Body of pancreas (tissue), 4 donors: ENCODE measurements around the gene HBQ1. TPM values are rescaled to one million over a fixed set of nuclear protein-coding genes. Genes with fewer than 3 reads are reported as not detected.

Experiments used
- ATAC-seq: fragments of 150-250 bp; one replicate; pipeline ENCODE4 v1.9.1; 2016
- DNase-seq, 4 donors: peaks; one replicate each; pipeline ENCODE4 v3.0.0-alpha.2; 2019
- H3K27ac ChIP-seq, 4 donors: fragments of 200-600 bp; sonication (generic); 1 replicate in 3 of 4; 2 replicates in 1 of 4; pipeline versions ENCODE4 v1.5.1 to v1.6.1; 2016 to 2019; ENCODE audit warnings: mild to moderate bottlenecking in 1 of 4, mixed read lengths in 1 of 4, moderate library complexity in 1 of 4
- H3K27me3 ChIP-seq, 2 donors: fragments of 200-600 bp; sonication (generic); one replicate each; pipeline ENCODE4 v1.6.0; 2016; ENCODE audit warnings: mild to moderate bottlenecking in 1 of 2
- H3K36me3 ChIP-seq, 2 donors: fragments of 200-600 bp; sonication (generic); replicated peaks in 1 of 2; 2 replicates each; pipeline ENCODE4 v1.5.1; 2016; ENCODE audit warnings: low read depth in 2 of 2; ENCODE audit not compliant: insufficient read depth in 1 of 2
- H3K4me1 ChIP-seq: fragments of 200-600 bp; sonication (generic); one replicate; pipeline ENCODE4 v1.6.0; 2016
- H3K4me3 ChIP-seq, 2 donors: fragments of 200-600 bp; sonication (generic); 1 replicate in 1 of 2; 2 replicates in 1 of 2; pipeline ENCODE4 v1.5.1; 2016 to 2019
- H3K9me3 ChIP-seq, 3 donors: fragments of 200-600 bp; sonication (generic); 1 replicate in 2 of 3; 2 replicates in 1 of 3; pipeline ENCODE4 v1.5.1; 2016
- POLR2A ChIP-seq, 3 donors: fragments of 450-650 bp; IDR thresholded peaks; one replicate each; pipeline ENCODE4 v1.6.1; 2016; ENCODE audit warnings: antibody characterized with exemption in 3 of 3, mild to moderate bottlenecking in 2 of 3
- WGBS, 2 donors: methylation state at CpG; one replicate each; pipeline ENCODE4 v1.1.5; 2017; 5-methylcytosine and 5-hydroxymethylcytosine counted together
- intact Hi-C: fragments of 100-400 bp; cut with DNase I; formaldehyde crosslinking; loops from one replicate; pipeline ENCODE4 v1.15.1; 2023
- total RNA-seq, 2 donors: library from RNA; depleted of rRNA; stranded (reverse); fragments of >200 nt; gene quantifications; one replicate each; pipeline ENCODE4 v1.1.0, GENCODE V29; 2016
- TF ChIP-seq, protein P1 (sequence below), 7 experiments: fragments of 450-650 bp in 4 of 7; fragments of 200-600 bp in 3 of 7; sonication (generic) in 3 of 7; IDR thresholded peaks; one replicate each; pipeline ENCODE4 v1.5.1; 2016 to 2019; ENCODE audit warnings: antibody characterized with exemption in 7 of 7

Gene HBQ1
- total RNA-seq, 2 donors from 2014 or later = not detected

DNA sequence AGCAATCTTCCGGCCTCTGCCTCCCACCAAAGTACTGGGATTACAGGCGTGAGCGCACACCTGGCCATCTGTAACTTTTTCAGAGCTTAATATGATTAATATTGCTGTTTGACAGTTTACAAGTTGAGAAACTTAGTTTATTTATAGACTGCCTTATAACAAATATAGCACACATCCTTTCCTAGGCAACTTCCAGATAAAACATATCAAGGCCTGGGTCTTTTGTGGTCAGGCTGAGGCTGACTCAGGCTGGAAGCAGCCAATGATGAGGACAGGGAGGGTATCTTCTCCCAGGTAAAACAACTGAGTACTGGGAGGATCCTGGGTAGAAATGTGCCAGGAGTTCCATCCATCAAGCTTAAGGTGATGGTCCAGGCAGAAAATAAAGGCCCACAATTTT lies 32.7 kb downstream of the HBQ1 start:
- Histone ChIP-seq H3K4me3 (no peak overlapping the region), H3K27ac (no peak overlapping the region), H3K27me3 (no peaks in the 10 kb centered on the region), H3K36me3 (peaks cover 0 to 2% of the 10 kb centered on the region in 2 donors), H3K9me3 (no peaks in the 10 kb centered on the region), H3K4me1 (no peaks in the 10 kb centered on the region)
- intact Hi-C loops = no loop called here
- DNase-seq = no peak
- ATAC-seq = no peak
- TF ChIP-seq, protein P1, sequence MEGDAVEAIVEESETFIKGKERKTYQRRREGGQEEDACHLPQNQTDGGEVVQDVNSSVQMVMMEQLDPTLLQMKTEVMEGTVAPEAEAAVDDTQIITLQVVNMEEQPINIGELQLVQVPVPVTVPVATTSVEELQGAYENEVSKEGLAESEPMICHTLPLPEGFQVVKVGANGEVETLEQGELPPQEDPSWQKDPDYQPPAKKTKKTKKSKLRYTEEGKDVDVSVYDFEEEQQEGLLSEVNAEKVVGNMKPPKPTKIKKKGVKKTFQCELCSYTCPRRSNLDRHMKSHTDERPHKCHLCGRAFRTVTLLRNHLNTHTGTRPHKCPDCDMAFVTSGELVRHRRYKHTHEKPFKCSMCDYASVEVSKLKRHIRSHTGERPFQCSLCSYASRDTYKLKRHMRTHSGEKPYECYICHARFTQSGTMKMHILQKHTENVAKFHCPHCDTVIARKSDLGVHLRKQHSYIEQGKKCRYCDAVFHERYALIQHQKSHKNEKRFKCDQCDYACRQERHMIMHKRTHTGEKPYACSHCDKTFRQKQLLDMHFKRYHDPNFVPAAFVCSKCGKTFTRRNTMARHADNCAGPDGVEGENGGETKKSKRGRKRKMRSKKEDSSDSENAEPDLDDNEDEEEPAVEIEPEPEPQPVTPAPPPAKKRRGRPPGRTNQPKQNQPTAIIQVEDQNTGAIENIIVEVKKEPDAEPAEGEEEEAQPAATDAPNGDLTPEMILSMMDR (IDR thresholded peaks at IDR 0.05) = no peak
- no peak for TF ChIP-seq POLR2A (IDR thresholded peaks at IDR 0.05)
- whole genome bisulfite sequencing, 2 donors = 74 to 84% methylated on average over 3 of the region's 3 CpGs

DNA sequence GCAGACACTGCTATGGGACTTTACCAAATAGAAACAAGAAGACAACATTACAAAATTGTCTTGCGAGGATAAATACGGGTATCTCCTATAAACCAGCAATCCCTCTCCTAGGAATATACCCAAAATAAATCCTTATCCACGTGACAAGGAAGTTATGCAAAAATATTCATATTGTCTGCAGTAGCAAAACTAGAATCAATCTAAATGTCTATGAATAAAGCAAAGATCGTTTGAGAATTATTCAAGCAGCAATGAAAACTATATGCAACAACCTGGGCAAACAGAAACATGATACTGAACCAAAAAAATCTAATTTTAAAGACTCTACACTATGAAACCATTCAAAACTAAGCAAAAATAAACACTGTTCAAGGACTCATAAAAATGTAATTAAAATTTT lies 39.8 kb downstream of the HBQ1 start:
- no peak for ATAC-seq
- 56 to 64% methylated on average over 4 of the region's 4 CpGs for whole genome bisulfite sequencing, 2 donors

DNA sequence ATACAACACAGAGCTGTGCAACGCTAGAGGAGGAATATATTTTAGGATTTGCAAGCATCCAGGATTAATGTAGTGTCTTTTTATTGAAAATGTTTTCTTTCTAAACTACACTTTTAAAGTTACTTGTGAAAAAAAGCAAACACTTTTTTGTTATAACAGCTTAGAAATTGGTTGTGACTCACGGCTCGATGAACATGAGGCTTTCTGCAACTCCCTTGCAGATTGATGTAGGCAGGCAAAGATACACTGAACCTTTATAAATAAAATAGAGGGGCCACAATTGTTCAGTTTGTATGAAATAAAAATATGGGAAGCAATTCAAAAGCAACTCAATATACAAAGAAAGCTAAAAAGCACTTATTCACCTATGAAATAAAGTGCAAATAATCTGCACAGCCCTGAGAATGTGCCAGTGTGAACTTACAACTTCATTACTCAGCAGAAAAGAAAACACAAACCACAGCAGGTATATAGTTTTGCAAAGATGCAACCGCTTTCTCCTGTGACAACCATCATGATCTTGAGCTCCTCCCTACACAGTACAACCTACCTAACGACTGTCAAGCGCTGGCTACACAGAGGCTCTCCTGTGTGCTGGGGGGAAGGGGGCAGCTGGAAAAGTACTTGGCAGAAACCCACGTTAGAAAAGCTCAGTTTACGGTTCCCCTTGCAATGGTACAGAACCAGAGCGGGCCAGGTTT lies 48.0 kb downstream of the HBQ1 start:
- 15 to 22% methylated on average over 6 to 9 of the region's 9 CpGs for WGBS, 2 donors
- Histone ChIP-seq H3K27ac (peak overlapping the region in 3 of 4 donors; percentile 84 to 97 (median 96)), H3K36me3 (peaks cover 6 to 12% of the 10 kb centered on the region in 2 donors), H3K4me3 (peak overlapping the region; percentile 37 to 70), H3K9me3 (no peaks in the 10 kb centered on the region), H3K4me1 (peaks cover 12% of the 10 kb centered on the region), H3K27me3 (no peaks in the 10 kb centered on the region)
- intact Hi-C loops = no loop called here
- TF ChIP-seq, protein P1 (IDR thresholded peaks at IDR 0.05) = no peak
- TF ChIP-seq POLR2A (IDR thresholded peaks at IDR 0.05) = no peak
- DNase-seq (no peak), ATAC-seq (peak; percentile 8)

More for the DNA sequence above, 39.8 kb downstream of the HBQ1 start:
- TF ChIP-seq, protein P1 (IDR thresholded peaks at IDR 0.05) = no peak
- no peak for TF ChIP-seq POLR2A (IDR thresholded peaks at IDR 0.05)
- Histone ChIP-seq H3K27me3 (no peaks in the 10 kb centered on the region), H3K27ac (no peak overlapping the region), H3K4me1 (no peaks in the 10 kb centered on the region), H3K4me3 (no peak overlapping the region), H3K36me3 (peaks cover 6 to 10% of the 10 kb centered on the region in 2 donors), H3K9me3 (no peaks in the 10 kb centered on the region)
- intact Hi-C loops = no loop called here
- no peak for DNase-seq

DNA sequence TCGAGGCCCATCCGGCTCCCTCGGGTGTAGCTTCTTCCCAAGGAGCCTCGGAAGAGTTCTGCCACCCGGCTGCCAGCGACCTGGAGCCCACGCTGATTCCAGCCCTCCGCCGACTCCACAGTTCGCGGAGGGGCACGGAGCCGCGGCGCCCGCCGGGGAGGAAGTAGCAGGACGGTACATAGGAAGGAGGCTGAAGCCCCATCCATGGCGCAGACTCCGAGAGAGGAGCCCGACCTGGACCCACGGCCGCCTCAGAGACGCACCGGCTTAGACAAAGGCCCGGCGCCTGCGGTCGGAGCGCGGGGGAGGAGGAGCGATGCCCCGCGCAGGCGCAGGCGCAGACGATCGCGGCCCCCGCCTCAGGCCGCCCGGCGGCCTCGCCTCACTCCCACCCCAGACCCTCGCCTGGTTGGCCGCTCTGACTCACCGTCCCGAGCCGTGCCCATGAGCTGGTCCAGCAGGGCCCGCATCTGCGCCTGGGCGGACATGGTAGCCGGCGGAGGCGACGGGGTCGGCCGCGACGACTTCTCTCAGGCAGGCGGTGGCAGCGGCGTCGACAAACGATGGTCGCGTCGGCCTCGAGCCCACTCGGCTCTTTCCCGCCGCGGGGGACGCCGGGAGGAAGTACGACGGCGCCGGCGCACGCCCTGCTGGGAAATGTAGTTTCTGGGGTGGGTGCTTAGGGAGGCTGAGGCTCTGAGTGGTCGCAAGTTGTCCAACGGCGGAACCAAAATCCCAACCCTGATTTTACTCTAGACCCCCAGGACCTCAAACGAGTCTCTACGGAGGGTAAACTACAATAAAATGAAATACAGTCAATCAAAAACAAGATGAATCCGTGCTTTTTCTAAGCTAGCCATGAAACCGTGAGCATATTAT lies 48.8 kb downstream of the HBQ1 start, which contains the start of gene LUC7L:
LUC7L (minus strand) TSS at position 598 of the 879 bp plus-strand sequence; CDS start at position 488, 110 bp downstream.
- peak within 1 kb of the TSS; percentile 83 to 97 (median 90) for H3K27ac ChIP-seq
- peaks cover 6 to 10% of the 10 kb centered on the region in 2 donors for H3K36me3 ChIP-seq
- H3K4me1 ChIP-seq = peaks cover 14% of the 10 kb centered on the region
- ATAC-seq (peak; percentile 85), DNase-seq (peak; percentile 78 to 87 (median 84))
- peak within 1 kb of the TSS; percentile 37 to 70 for H3K4me3 ChIP-seq
- 2 to 13% methylated on average over 6 to 66 of the region's 88 CpGs for WGBS, 2 donors
- H3K9me3 ChIP-seq = no peaks in the 10 kb centered on the region
- H3K27me3 ChIP-seq = no peaks in the 10 kb centered on the region
- TF ChIP-seq, protein P1 (IDR thresholded peaks at IDR 0.05) = no peak
- peak; percentile 79 to 95 (median 89) for TF ChIP-seq POLR2A (IDR thresholded peaks at IDR 0.05)
- intact Hi-C loops = no loop called here
